Activated T-cell treated with anti-CD3 and anti-CD28 coated beads for 4 hours (primary cell): ENCODE measurements around the gene ZNF335.

Source experiments
- DNase-seq: peaks from one replicate; pipeline ENCODE4 v3.0.0-alpha.2; 2020

Gene ZNF335

GRCh38 chr20:45971675-45972499, at the start of gene ZNF335:
ZNF335 (minus strand) TSS chr20:45972203; CDS start chr20:45971410, 793 bp downstream.
- peak; percentile 94 for DNase-seq

- DNase-seq = no peak
Measured at GRCh38 chr20:46020555-46020954, 48.6 kb upstream of the ZNF335 start.

DNA sequence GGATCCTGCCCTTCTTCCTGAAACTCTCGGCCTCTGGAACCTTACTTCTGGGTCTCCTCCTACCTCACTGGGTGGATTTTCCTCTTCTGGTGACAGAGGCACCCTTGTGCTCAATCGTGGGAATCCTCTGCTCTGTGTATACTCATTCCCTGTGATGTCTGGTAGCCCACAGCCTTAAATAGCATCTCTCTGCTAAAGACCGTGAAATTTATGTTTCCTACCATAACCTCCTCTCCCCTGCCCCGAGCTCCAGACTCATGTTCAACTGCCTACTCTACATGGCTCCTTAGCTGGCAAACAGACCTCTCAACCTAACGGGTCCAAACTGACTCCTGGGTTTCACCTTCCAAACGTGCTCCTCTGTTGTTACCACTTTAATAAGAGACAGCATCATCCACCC, 46.6 kb upstream of the ZNF335 start:
- no peak for DNase-seq

DNA sequence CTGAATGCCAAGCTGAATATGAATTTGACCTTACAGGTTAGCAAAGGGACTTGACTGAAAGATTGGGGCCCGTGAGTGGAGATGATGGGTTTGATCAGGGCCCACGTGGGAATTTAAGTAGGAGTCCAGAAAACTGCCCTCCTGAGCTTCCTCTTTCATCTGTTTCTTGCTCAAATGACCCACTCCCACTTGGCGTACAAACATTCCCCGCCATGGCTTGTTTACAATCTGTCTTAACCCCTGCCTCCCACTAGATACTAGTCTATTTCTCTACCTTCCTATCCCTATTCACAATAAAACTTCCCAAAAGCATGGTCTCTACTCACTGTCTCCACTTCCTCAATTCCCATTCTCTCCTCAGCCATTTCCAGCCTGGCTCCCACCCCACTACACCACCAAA, 46.1 kb upstream of the ZNF335 start:
- DNase-seq = no peak

- no peak for DNase-seq
Measured at GRCh38 chr20:46017272-46017671, 45.3 kb upstream of the ZNF335 start.

GRCh38 chr20:46014517-46015396, 42.8 kb upstream of the ZNF335 start:
- DNase-seq = no peak

DNA sequence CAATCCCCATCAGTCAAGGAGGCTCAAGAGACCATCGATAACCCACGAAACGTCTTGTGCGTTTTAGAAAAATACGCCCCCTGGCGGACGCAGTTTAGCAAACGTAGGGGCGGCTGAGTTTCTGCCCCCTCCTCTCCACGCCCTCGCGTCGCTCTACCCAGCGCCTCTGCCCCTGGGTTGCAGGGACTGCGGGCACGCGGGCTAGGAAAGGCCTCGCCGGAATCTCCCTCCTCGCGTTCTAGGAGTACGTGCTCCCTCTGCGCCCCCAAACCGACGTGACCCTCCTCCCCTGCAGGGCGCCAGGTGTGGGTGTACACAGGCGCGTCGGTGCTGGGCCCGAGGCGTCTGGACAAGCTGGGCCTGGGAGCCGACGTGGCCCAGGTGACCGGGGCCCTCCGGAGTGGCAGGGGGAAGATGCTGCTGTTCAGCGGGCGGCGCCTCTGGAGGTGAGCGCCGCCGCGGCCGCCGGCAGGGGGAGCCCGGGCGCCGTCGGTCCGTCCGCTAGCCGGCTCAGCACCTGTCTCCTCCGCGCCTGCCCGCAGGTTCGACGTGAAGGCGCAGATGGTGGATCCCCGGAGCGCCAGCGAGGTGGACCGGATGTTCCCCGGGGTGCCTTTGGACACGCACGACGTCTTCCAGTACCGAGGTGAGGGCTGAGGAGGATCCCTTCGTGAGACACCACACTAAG, 42.0 kb upstream of the ZNF335 start:
- peak; percentile 54 for DNase-seq

DNA sequence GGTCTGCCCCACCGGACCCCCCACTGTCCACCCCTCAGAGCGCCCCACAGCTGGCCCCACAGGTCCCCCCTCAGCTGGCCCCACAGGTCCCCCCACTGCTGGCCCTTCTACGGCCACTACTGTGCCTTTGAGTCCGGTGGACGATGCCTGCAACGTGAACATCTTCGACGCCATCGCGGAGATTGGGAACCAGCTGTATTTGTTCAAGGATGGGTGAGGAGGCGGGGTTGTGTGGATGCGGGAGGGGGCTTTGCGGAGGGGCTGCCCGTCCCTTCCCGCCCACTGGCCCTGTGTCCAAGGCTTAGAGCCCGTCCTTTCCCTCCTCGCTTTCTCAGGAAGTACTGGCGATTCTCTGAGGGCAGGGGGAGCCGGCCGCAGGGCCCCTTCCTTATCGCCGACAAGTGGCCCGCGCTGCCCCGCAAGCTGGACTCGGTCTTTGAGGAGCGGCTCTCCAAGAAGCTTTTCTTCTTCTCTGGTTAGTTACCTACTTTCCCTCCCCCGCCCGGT, 41.4 kb upstream of the ZNF335 start:
- DNase-seq = no peak

- no peak for DNase-seq
Measured at GRCh38 chr20:46012921-46013320, 40.9 kb upstream of the ZNF335 start.

DNA sequence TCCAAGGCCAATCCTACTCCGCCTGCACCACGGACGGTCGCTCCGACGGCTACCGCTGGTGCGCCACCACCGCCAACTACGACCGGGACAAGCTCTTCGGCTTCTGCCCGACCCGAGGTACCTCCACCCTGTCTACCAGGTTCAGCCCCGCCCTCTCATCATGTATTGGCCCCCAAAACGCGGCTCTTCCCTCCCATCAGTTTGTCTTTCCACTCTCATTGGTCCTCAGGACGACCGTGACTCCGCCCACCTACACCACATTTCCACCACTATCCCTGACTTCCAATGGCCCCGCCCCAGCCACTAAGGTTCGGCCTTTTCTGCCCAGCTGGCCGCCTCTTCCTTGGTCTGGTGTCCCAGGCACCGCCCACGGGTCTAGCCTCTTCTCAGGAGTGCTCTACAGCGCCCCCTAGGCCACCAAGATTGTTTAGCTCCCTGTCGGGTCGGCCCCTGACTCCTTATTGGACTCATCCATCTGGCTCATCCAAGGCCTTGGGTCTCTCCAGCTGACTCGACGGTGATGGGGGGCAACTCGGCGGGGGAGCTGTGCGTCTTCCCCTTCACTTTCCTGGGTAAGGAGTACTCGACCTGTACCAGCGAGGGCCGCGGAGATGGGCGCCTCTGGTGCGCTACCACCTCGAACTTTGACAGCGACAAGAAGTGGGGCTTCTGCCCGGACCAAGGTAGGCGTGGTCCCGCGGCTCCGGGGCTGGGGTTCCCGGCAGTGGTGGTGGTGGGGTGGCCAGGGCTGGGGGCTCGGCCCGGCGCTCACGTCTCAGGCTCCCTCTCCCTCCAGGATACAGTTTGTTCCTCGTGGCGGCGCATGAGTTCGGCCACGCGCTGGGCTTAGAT, 39.9 kb upstream of the ZNF335 start:
- no peak for DNase-seq

DNA sequence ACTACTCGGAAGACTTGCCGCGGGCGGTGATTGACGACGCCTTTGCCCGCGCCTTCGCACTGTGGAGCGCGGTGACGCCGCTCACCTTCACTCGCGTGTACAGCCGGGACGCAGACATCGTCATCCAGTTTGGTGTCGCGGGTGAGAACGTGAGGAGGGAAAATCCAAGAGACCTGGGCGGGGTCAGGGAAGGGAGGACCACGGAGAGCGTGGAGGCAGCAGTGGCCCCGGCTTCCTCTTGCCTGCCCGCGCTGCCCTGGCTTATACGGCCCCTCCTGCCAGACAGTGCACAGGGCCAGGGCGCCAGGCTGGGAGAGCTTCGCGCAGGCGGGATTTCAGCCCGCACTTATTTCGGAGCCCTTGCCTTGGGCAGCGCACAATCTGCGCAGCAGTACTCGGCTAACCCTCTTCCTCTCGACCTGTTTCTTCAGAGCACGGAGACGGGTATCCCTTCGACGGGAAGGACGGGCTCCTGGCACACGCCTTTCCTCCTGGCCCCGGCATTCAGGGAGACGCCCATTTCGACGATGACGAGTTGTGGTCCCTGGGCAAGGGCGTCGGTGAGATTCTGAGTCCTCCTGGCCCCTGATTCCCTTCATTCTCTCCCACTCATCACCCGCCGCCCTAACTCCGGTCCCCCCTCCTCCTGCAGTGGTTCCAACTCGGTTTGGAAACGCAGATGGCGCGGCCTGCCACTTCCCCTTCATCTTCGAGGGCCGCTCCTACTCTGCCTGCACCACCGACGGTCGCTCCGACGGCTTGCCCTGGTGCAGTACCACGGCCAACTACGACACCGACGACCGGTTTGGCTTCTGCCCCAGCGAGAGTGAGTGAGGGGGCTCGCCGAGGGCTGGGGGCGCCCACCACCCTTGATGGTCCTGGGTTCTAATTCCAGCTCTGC, 38.7 kb upstream of the ZNF335 start:
- DNase-seq = peak; percentile 29

DNA sequence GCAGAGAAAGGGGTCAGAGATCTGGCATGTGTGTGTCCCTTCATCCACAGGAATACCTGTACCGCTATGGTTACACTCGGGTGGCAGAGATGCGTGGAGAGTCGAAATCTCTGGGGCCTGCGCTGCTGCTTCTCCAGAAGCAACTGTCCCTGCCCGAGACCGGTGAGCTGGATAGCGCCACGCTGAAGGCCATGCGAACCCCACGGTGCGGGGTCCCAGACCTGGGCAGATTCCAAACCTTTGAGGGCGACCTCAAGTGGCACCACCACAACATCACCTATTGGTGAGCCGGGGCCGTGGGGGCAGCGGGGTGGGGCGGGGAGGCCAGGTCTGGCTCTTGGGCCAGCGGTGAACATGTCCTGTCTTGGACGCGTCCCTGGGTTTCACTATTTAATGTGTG, 37.8 kb upstream of the ZNF335 start:
- no peak for DNase-seq

DNA sequence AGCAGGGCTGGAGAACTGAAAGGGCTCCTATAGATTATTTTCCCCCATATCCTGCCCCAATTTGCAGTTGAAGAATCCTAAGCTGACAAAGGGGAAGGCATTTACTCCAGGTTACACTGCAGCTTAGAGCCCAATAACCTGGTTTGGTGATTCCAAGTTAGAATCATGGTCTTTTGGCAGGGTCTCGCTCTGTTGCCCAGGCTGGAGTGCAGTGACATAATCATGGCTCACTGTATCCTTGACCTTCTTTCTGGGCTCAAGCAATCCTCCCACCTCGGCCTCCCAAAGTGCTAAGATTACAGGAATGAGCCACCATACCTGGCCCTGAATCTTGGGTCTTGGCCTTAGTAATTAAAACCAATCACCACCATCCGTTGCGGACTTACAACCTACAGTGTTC, 35.7 kb upstream of the ZNF335 start:
- no peak for DNase-seq

DNA sequence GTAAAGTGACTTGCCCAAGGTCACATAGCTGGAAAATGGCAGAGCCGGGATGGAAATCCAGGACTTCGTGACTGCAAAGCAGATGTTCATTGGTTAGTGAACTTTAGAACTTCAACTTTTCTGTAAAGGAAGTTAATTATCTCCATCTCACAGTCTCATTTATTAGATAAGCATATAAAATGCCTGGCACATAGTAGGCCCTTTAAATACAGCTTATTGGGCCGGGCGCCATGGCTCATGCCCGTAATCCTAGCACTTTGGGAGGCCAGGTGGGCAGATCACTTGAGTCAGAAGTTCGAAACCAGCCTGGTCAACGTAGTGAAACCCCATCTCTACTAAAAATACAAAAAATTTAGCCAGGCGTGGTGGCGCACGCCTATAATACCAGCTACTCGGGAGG, 35.0 kb upstream of the ZNF335 start:
- DNase-seq = no peak

DNA sequence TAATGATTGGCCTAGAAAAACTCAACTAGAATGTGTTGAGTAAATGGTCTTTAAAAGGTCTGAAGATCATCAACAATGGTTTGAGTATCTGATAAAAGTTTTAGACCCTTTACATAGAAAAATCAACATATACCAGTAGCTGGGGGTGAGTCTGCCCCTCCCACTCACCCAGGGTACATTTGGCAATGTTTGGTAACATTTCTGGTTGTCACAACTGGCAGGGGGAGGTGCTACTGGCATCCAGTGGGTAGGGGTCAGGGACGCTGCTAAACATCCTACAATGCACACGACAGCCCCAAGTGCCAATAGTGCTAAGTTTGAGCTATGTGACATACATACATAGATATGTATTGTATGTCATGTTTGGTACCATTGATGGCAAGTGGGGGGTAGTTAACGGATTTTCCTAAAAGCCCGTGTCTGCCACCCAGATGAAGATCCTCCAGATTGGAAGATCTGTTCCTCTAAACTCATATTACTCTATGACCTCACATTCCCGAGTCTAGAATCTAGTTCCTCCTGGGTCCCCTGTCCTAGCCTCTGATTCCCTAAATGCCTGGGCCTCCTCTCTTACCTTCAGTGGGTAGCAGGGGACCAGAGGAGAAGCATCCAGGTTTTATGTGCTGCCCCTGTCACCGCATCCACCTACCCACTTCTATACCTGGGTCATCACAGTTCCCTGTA, 34.2 kb upstream of the ZNF335 start:
- no peak for DNase-seq

- no peak for DNase-seq
Measured at GRCh38 chr20:46004889-46005473, 33.0 kb upstream of the ZNF335 start.

DNA sequence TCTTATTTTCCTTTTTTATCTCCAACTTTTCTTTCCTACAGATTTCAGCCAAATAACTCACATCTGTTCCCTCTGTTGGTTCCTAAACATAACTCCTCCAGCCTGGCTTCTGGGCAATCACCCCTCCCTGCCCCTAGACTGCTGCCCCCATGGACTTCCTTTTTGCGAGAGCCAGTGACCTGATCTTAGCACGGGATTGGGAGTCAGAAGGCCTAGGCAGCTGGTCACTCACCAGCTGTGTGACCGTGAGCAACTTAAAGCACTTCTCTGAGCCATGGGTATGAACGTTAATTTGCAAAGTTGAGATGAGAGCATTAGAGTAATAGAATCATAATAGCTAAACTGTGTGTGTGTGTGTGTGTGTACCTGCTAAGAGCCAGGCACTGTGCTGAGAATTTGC, 32.2 kb upstream of the ZNF335 start:
- DNase-seq = no peak

DNA sequence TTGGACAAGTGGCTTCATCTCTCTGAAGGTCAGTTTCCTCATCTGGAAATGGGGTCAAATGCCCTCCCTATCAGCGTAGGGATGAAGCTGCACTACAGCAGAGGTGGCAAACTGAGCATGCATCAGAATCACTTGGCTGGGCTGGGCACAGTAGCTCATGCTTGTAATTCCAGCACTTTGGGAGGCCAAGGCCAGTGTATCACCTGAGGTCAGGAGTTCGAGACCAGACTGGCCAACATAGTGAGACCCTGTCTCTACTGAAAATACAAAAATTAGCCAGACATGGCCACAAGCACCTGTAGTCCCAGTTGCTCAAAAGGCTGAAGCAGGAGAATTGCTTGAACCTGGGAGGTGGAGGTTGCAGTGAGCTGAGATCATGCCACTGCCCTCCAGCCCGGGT, 30.0 kb upstream of the ZNF335 start:
- DNase-seq = no peak

- no peak for DNase-seq
Measured at GRCh38 chr20:46001498-46001897, 29.5 kb upstream of the ZNF335 start.
